ENCODE measurements around the gene PSMB7.

- TF ChIP-seq CTCF (IDR thresholded peaks at IDR 0.05) = no peak
- TF ChIP-seq POLR2A (IDR thresholded peaks at IDR 0.05) = no peak
These were observed 93.3 kb downstream of the PSMB7 start for GRCh38 chr9:124321935-124322334.

All from heart left ventricle (tissue), 13 donors.